CD4-positive, alpha-beta T cell treated with Interleukin-6 at 100 ng/mL for 8 hours (primary cell): Measurements from ENCODE around the gene CHST7.
"Not testable (repeated sequence)": the region's sequence is repeated elsewhere in the genome, so short reads cannot be mapped to it uniquely, and the experiment has no call there.

Experiments
- DNase-seq: peaks from one replicate; pipeline ENCODE4 v3.0.0-alpha.2; 2020; ENCODE audit warnings: mixed read lengths, low spot score

CHST7 gene

GRCh38 chrX:46573331-46573891, at the start of gene CHST7:
CHST7 (plus strand) TSS chrX:46573765; CDS start chrX:46573932, 167 bp downstream.
- DNase-seq: peak; percentile 40

GRCh38 chrX:46528640-46529039, 44.9 kb upstream of the CHST7 start:
- not testable (repeated sequence) for DNase-seq

GRCh38 chrX:46529740-46530403, 43.7 kb upstream of the CHST7 start:
- DNase-seq: not testable (repeated sequence)

DNA sequence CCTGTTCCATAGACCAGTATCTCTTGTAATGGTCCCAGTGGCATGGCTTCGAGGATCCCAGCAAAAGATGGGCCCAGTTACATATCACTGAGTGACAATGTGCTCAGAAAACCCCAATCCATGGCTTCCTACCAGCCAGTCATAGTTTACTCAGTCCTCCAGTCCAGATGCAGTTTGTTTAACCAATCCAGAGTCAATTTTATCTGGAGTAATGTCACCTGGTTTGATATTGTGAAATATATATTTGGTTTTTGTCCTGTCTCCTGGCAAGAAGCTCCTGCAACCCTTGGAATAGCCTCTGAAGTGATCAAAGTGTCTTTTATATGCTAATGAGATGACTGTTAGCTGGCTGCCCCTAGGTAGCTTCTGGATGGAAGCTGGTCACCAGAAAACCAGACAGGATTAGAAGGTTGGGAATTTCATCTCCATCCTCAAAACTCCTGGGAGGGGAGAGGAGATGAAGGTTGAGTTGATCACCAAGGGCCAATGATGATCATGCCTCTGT, 43.1 kb upstream of the CHST7 start:
- not testable (repeated sequence) for DNase-seq

- DNase-seq: no peak
Measured at GRCh38 chrX:46531442-46531841, 42.1 kb upstream of the CHST7 start.

GRCh38 chrX:46543441-46543840, 30.1 kb upstream of the CHST7 start:
- DNase-seq: no peak

- not testable (repeated sequence) for DNase-seq
Measured at GRCh38 chrX:46544527-46544926, 29.0 kb upstream of the CHST7 start.

- peak; percentile 92 for DNase-seq
Measured at GRCh38 chrX:46545111-46546005, 28.2 kb upstream of the CHST7 start, which contains the start of gene ZNF674. ZNF674 (minus strand) TSS chrX:46545421; CDS start chrX:46542087, 3,334 bp downstream.

- DNase-seq: no peak
Measured at GRCh38 chrX:46547857-46548256, 25.7 kb upstream of the CHST7 start.

DNA sequence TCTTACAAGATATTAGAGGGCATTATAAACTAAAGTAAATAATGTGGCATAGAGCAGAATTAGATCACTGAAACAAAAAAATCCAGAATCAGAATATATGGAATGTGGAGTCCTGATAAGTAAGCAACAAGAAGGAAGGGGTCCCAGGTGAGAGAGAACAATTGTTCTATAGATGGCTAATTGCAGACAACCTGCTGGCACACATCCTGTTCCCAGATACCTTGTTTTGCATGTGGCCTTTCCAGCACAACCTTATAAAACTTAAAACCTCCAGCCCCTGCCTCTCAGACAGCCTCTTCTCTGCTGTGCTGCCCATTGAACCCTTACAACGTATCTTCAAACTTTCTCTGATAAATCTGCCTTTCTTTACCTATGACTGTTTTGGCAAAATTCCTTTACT, 23.7 kb upstream of the CHST7 start:
- DNase-seq: no peak

GRCh38 chrX:46551494-46552128, 22.0 kb upstream of the CHST7 start:
- no peak for DNase-seq

DNA sequence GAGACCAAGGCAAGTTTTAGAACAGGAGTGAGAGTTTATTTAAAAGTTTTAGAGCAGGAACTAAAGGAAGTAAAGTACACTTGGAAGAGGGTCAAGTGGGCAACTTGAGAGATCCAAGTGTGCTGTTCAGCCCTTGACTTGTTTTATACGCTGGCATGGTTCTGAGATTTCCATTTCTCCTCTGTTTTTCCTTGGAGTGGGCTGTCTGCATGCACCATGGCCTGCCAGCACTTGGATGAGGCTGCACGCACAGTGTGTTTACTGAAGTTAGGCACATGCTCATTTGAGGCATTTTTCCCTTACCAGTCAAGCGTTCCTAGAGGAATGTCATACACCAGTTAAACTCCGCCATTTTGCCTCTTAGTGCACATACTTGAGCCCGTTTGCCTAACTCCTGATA, 19.6 kb upstream of the CHST7 start:
- no peak for DNase-seq

- DNase-seq: no peak
Measured at GRCh38 chrX:46554942-46555341, 18.6 kb upstream of the CHST7 start.

GRCh38 chrX:46559062-46559461, 14.5 kb upstream of the CHST7 start:
- DNase-seq: no peak

GRCh38 chrX:46561824-46562657, 11.5 kb upstream of the CHST7 start:
- DNase-seq: no peak

GRCh38 chrX:46567388-46567787, 6.2 kb upstream of the CHST7 start:
- no peak for DNase-seq

GRCh38 chrX:46569621-46570020, 3.9 kb upstream of the CHST7 start:
- DNase-seq: no peak

GRCh38 chrX:46571423-46572339, 1.9 kb upstream of the CHST7 start:
- no peak for DNase-seq

DNA sequence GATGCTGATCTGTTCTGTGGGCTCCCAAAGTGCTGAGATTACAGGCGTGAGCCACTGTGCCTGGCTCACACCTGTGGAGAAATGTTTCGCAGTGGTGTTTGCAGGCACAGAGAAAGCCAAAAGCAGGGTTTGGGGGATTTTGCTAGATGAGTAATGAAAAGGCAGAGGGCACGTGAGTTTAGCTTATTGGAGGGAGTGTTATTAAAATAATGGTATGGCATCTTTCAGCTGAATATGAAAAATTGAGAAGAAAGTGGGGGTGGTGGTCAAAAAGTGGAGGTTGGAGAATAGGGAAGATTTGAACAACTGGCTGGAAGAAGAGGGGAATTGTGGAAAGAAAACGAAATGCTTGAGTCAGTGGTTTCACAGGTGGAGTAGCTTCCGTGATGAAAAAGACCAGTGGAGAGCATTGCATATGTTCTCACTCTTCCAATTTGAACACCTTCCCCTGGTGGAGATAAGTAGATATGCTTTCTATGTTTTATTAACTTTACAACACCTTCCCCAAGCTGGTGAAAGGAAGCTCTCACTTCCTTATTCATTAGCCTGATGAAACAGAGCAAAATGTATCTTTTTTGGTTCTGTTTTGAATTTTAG, 1.1 kb upstream of the CHST7 start:
- peak; percentile 24 for DNase-seq
